Measurements from ENCODE around the gene ERG28.

GRCh38 chr14:75697386-75697785 is 36.7 kb upstream of the ERG28 start:
- TF ChIP-seq CTCF (conservative IDR thresholded peaks at IDR 0.05) (no peak), EZH2 (IDR thresholded peaks at IDR 0.05; ENCODE audit: low read depth) (no peak)
